NCI-H1694 treated with DMSO at 0.1 percent for 48 hours (cell line): ENCODE results near the gene TENT4A.

Experiments
- DNase-seq: peaks from one replicate; lab custom pipeline; 2025; lab: John Stamatoyannopoulos, UW

TENT4A gene

DNA sequence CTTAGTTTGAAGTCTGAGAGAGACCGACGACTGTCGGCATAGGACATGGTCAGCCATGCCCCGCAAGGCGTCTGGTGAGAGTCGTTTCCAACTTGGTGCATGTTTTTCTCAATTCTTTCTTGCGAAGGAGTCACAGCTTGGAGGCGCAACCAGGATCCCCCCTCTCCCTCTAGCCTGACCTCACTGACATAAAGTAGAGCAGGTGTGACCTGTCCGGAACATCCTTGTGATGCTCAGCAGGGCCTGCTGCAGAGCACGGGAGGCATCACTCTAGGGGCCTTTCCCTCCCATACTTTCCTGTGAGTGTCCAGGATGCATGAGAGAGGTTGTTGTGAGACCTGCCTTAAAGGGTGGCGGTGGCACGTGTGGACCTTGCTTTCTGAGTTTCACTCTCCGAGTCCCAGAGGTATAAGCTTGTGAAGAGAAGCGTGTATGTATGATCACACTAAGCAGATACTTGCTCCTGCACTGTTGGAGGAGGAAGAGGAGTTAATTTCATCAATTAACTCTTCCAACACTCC, 5.0 kb downstream of the TENT4A start:
- no peak for DNase-seq

GRCh38 chr5:6718718-6719117, 5.5 kb downstream of the TENT4A start:
- no peak for DNase-seq

DNA sequence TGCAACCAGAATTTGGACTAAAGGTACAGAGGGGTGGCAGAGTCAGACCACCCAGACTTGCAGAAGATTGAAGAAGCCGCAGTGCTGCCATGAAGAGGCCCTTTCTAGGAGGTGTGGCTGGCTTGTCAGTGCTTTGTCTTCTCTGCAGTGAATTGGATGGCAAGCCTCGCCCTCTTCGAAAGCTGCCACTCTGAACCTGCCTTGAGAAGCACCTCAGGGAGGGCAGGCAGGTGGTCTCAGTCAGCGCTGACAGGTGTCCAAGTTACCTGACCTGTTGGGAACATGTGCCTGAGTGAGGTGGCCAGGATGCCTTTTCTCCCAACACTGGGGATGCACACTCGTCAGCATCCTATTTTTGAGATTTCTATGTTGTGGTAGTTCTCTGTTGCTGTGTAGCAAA, 6.2 kb downstream of the TENT4A start:
- no peak for DNase-seq

DNA sequence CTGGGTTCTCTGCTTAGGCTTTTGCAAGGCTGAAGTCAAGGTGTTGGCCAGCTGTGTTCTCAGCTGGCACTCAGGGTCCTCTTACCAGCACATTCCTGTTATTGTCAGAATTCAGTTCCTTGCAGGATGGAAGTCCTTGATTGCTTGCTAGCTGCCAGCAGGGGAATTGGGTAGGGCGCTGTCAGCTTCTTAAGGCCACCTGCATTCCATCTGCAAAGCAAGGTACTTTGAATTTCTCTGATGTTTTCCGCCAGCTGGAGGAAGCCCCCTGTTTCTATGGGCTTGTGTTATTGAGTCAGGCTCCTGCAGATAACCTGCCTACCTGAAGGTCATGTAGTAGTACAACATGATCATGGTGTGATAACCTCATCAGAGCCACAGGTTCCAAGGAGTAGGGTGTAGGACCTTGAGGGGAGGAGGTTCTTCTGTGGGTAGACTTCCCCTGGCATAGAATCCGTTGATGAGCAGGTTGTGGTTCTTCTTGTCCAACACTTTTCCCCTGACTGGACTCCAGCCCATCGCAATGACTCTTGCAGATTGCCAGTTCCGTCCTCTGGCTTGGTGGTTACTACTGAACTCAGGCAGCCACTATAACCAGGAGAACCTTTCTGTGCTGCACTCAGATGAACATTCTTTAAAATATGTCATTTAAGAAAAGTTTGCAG, 6.8 kb downstream of the TENT4A start:
- no peak for DNase-seq

GRCh38 chr5:6720561-6720921, 7.3 kb downstream of the TENT4A start:
- DNase-seq, result no peak

GRCh38 chr5:6721442-6721841, 8.2 kb downstream of the TENT4A start:
- no peak for DNase-seq

DNA sequence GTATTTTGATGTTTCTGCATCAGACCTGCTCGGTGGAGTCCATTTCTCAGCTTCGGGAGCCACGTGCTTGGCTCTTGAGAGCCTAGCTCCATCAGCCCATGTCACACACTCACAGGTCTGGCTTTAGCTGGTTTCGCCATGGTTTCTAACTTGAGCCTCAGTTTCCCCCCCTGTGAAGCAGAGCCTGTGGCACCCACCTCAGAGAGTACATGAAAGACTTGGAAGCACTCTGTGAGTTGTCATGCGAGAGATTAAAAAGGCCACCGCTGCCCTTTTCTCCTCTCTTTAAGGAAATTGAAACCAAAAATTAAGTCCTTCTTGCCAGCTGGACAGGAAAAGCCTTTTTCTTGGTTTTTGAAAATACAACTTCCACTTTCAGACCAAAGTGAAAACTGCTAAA, 8.8 kb downstream of the TENT4A start:
- DNase-seq, result no peak

GRCh38 chr5:6723122-6723815, 10.0 kb downstream of the TENT4A start:
- no peak for DNase-seq

DNA sequence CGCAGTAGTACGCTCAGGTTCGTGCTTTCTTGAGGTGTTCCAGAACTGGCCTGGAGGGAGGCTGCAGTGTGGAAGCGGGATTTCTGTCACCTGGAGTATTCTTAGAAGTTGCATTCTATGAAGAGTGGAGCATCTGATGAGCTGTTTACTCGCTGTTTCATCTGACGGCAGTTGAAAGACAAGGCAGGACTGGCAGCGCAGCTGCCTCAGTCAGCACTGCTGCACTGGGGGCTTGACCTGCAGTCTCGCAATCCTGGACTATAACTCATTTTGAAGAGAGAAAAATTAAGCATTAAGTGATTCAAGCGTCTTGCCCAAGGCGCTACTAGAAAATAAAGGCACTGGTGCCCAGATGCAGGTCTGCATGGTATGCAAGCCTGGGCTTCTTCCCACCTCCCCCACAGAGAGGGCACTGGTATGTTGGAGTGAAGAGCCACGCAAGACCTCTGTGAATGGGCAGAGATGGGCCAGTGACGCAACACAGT, 10.6 kb downstream of the TENT4A start:
- no peak for DNase-seq

GRCh38 chr5:6724321-6724929, 11.2 kb downstream of the TENT4A start:
- no peak for DNase-seq

DNA sequence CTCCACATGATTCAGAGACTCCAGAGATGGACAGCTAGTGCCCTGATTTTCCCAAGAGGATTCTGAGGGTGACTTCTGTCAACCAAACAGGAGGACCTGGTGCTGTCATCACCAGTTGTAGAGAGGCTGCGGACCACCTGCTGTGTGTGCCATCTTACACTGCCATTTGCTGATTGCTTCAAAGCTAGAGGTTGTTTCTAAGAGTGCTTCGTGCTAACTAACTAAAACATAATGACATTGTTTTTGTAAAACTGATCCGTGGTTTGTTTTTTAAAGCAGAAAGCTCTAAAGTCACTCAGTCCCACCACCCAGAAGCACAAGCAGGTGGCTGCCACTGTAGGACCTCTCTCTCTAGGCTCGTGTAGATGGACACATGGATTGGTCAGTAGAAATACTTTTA, 12.2 kb downstream of the TENT4A start:
- DNase-seq, result no peak

- no peak for DNase-seq
These were observed 12.8 kb downstream of the TENT4A start for GRCh38 chr5:6726006-6726405.

GRCh38 chr5:6727231-6727630, 14.0 kb downstream of the TENT4A start:
- no peak for DNase-seq

GRCh38 chr5:6728011-6728794, 15.0 kb downstream of the TENT4A start:
- peak; percentile 55 for DNase-seq

GRCh38 chr5:6728795-6729183, 15.6 kb downstream of the TENT4A start:
- DNase-seq, result no peak

- DNase-seq, result no peak
These were observed 16.4 kb downstream of the TENT4A start for GRCh38 chr5:6729386-6730310.

- DNase-seq, result no peak
These were observed 17.2 kb downstream of the TENT4A start for GRCh38 chr5:6730407-6730806.

DNA sequence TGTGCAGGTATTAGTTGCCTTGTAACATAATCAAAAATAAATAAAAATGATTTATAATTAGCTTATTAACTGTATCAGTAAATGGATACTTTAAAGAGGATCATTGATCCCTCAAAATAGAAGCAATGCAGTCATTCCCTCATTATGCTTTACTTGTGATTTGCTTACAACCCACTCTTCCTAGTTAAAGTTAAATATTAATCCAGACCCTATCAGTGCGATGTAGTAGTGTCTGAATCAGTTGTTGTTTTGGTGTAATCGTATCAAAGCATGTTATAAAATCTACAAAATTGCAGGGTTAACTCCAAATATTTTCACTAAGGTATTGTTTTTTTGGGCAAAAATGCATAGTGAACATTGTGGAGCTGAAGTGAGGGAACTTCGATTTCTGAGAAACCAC, 17.6 kb downstream of the TENT4A start:
- no peak for DNase-seq

DNA sequence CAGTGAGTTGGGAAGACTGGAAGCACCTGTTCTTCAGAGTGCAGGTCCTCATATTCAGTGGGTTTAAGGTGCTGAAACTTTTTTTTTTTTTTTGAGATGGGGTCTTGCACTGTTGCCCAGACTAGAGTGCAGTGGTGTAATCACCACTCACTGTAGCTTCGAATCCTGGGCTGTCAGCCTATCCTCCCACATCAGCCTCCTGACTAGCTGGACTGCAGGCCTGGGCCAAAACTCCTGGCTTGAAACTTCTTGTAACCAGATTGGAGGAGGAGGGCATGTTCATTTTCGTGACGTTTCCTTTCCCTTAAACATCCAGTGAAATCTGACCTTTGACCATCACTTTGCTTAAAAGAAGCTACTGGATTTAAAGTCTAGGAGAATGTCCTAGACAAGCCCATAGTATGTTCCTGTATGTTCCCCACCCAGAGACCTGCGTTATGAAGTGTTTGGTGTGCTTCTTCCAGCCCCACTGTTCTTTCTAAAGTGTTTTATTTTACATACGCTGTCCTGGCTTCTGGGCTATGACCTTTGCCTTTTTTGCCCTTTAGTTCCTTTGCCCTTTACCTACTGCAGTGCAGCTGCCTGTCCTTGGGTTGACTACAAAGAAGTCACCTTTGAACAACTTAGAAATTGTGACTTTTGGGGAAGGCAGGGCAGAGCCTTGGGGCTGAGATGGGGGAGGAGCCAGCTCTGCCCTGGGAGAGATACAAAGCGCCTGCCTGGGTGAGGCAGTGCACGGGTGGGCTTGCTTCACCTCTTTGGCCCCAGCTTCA, 18.4 kb downstream of the TENT4A start:
- no peak for DNase-seq

GRCh38 chr5:6732634-6733410, 19.6 kb downstream of the TENT4A start:
- no peak for DNase-seq
